Stimulated activated CD4-positive, alpha-beta T cell treated with anti-CD3 and anti-CD28 coated beads, TNF-alpha, amount 100 ng/mL, for 48 hours (primary cell): Measurements from ENCODE around the gene SULT1A1.

Experiments
- DNase-seq, 3 donors: peaks; one replicate each; pipeline ENCODE4 v3.0.0-alpha.2; 2020; ENCODE audit warnings: low read depth in 3 of 3

Gene SULT1A1

GRCh38 chr16:28558456-28558855 is 51.4 kb downstream of the SULT1A1 start:
- DNase-seq, result no peak

GRCh38 chr16:28556914-28557320 is 52.9 kb downstream of the SULT1A1 start:
- no peak for DNase-seq

- DNase-seq, result peak in 1 of 3 donors; percentile 8
Observed at GRCh38 chr16:28555561-28555960, 54.3 kb downstream of the SULT1A1 start.
